NCI-H524 (cell line): ENCODE measurements around the gene NEUROD4.

Experiments used
- DNase-seq, 2 experiments: peaks; one replicate each; lab custom pipeline; 2025; lab: John Stamatoyannopoulos, UW

Gene NEUROD4

GRCh38 chr12:54998958-54999510 is 20.7 kb upstream of the NEUROD4 start:
- DNase-seq: peak in 1 of 2 experiments; percentile 12

- DNase-seq: no peak
Measured at GRCh38 chr12:55001198-55001868, 18.4 kb upstream of the NEUROD4 start.

GRCh38 chr12:55002355-55002754 is 17.4 kb upstream of the NEUROD4 start:
- DNase-seq: no peak

- peak; percentile 97 to 99 for DNase-seq
Measured at GRCh38 chr12:55008944-55009585, 10.7 kb upstream of the NEUROD4 start.

- DNase-seq: peak; percentile 98 to 99
Measured at GRCh38 chr12:55017416-55017925, 2.3 kb upstream of the NEUROD4 start.

GRCh38 chr12:55024575-55024974 is 4.8 kb downstream of the NEUROD4 start:
- DNase-seq: no peak

GRCh38 chr12:55025508-55025907 is 5.7 kb downstream of the NEUROD4 start:
- DNase-seq: no peak

- DNase-seq: peak; percentile 86 to 95
Measured at GRCh38 chr12:55034218-55034617, 14.4 kb downstream of the NEUROD4 start.

- DNase-seq: no peak
Measured at GRCh38 chr12:55036326-55037115, 16.7 kb downstream of the NEUROD4 start.

GRCh38 chr12:55037351-55037987 is 17.7 kb downstream of the NEUROD4 start:
- DNase-seq: peak in 1 of 2 experiments; percentile 28

- DNase-seq: peak in 1 of 2 experiments; percentile 42
Measured at GRCh38 chr12:55039395-55040354, 19.9 kb downstream of the NEUROD4 start.

GRCh38 chr12:55041345-55042055 is 21.7 kb downstream of the NEUROD4 start:
- DNase-seq: no peak

GRCh38 chr12:55043542-55043941 is 23.8 kb downstream of the NEUROD4 start:
- DNase-seq: no peak

GRCh38 chr12:55044135-55044534 is 24.4 kb downstream of the NEUROD4 start:
- no peak for DNase-seq

GRCh38 chr12:55049676-55050075 is 29.9 kb downstream of the NEUROD4 start:
- no peak for DNase-seq

- DNase-seq: peak in 1 of 2 experiments; percentile 40
Measured at GRCh38 chr12:55051197-55051947, 31.6 kb downstream of the NEUROD4 start.

GRCh38 chr12:55057481-55057880 is 37.7 kb downstream of the NEUROD4 start:
- peak; percentile 93 to 96 for DNase-seq

- no peak for DNase-seq
Measured at GRCh38 chr12:55058082-55058481, 38.3 kb downstream of the NEUROD4 start.

GRCh38 chr12:55058776-55059175 is 39.0 kb downstream of the NEUROD4 start:
- no peak for DNase-seq
